GM12878 (cell line): ENCODE data around the gene TMEM132C.

Experiments used
- BRCA1 ChIP-seq: IDR thresholded peaks from 2 replicates; pipeline ENCODE4 v1.6.1; 2011; ENCODE audit warnings: low read depth, low read length, improper control_type of control experiment
- GABPA ChIP-seq: IDR thresholded peaks from 2 replicates; pipeline ENCODE4 v1.6.1; 2014; ENCODE audit warnings: antibody characterized with exemption, low read depth, mild to moderate bottlenecking, inconsistent platforms
- NFYB ChIP-seq: IDR thresholded peaks from 2 replicates; pipeline ENCODE4 v1.6.1; 2011; ENCODE audit warnings: low read depth, mild to moderate bottlenecking, low read length, improper control_type of control experiment, moderate library complexity; ENCODE audit not compliant: insufficient read depth
- NR2C2 ChIP-seq: IDR thresholded peaks from 2 replicates; pipeline ENCODE4 v1.6.1; 2011; ENCODE audit warnings: borderline replicate concordance, low read depth; ENCODE audit not compliant: control insufficient read depth, insufficient read length
- NRF1 ChIP-seq: conservative IDR thresholded peaks from 2 replicates; pipeline ENCODE4 v1.6.1; 2011; ENCODE audit warnings: mild to moderate bottlenecking, low read depth, low read length, improper control_type of control experiment
- POLR2A ChIP-seq: IDR thresholded peaks from 2 replicates; pipeline ENCODE4 v1.6.1; 2011; ENCODE audit warnings: low read depth, mild to moderate bottlenecking, low read length
- POLR2AphosphoS5 ChIP-seq: IDR thresholded peaks from 2 replicates; pipeline ENCODE4 v1.6.1; 2011; ENCODE audit warnings: mild to moderate bottlenecking, low read length, inconsistent platforms
- TARDBP ChIP-seq: IDR thresholded peaks from 2 replicates; pipeline ENCODE4 v1.6.1; 2016; ENCODE audit warnings: borderline replicate concordance
- TF ChIP-seq, protein P1 (sequence below): fragments of 450-650 bp; IDR thresholded peaks from 2 replicates; pipeline ENCODE4 v1.6.1; 2014; ENCODE audit warnings: mild to moderate bottlenecking
- TF ChIP-seq, protein P2 (sequence below): IDR thresholded peaks from 2 replicates; pipeline ENCODE4 v1.6.1; 2011; ENCODE audit warnings: low read depth, low read length, improper control_type of control experiment, borderline replicate concordance

DNA sequence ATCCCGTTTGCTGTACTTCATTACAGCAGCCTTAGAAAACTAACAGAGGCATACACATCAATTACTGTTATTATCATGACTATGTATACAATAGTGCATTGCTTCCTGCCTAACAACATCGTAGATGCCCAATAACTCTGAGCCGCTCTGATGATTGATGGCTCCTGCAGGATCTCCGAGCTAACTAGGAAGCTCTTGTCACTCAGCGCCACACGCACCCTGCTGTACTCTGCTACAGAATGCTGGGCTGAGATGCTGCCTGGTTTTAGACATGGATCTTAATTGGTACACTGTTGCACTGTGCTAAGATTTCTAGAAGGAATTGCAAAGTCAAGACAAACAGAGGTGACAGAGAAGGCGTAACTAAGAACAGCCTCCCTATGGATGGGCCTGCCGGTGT, 387.5 kb downstream of the TMEM132C start:
- no peak for TF ChIP-seq NR2C2
- no peak for TF ChIP-seq POLR2A
- no peak for TF ChIP-seq TARDBP
- no peak for TF ChIP-seq BRCA1
- TF ChIP-seq, protein P1, sequence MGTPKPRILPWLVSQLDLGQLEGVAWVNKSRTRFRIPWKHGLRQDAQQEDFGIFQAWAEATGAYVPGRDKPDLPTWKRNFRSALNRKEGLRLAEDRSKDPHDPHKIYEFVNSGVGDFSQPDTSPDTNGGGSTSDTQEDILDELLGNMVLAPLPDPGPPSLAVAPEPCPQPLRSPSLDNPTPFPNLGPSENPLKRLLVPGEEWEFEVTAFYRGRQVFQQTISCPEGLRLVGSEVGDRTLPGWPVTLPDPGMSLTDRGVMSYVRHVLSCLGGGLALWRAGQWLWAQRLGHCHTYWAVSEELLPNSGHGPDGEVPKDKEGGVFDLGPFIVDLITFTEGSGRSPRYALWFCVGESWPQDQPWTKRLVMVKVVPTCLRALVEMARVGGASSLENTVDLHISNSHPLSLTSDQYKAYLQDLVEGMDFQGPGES: no peak
- no peak for TF ChIP-seq POLR2AphosphoS5
- TF ChIP-seq NRF1: no peak
- TF ChIP-seq GABPA: no peak
- TF ChIP-seq, protein P2, sequence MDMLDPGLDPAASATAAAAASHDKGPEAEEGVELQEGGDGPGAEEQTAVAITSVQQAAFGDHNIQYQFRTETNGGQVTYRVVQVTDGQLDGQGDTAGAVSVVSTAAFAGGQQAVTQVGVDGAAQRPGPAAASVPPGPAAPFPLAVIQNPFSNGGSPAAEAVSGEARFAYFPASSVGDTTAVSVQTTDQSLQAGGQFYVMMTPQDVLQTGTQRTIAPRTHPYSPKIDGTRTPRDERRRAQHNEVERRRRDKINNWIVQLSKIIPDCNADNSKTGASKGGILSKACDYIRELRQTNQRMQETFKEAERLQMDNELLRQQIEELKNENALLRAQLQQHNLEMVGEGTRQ: no peak
- no peak for TF ChIP-seq NFYB
